ENCODE measurements around the gene F12.

Gene F12

DNA sequence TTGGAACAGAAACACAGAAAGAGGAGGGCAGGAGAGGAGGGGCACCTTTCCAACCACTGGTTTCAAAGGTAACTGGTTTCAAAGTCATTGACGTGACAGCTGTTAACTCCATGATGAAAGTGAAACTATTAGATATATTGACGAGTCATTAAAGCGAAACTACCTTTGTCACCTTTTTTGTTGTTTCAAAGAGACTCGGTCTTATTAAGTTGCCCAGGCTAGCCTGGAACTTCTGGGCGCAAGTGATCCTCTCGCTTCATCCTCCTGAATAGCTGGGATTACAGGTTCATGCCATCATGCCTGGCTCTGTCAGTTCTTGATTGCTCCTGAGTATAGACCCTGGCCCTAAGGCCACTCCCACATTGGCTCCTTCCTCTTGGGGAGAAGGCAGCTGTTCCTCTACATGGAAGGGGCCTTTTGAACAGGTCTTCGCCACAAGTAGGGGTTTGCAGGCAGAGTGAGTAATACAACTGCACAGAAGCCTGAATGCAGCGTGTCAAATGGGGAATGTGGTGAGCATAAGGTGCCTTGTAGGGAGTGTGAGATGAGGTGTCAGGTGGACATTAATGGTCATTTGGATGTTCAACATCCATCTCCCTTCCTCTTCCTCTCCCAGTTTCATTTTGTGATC, 3.4 kb upstream of the F12 start:
- DNase-seq (ENCODE audit: low read depth), result no peak

DNA sequence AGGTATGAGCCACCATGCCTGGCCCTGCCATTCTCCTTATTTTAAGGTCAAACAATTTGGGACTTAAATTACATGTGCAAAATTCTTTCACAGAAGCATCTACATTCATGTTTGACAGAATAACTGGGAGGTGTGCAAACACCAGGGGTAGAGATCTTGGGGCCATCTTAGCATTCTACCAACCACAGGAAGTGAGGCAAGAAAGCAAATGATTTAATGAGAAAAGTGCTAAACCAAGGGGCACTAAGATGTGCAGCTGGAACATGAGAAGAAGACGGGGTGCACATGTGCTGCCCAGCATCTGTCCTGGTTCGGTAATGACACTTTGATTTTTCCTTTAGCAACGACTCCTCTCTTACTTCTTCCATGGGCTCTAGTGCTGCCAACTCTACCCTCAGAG, 1.2 kb upstream of the F12 start:
- DNase-seq (ENCODE audit: low read depth), result no peak

DNA sequence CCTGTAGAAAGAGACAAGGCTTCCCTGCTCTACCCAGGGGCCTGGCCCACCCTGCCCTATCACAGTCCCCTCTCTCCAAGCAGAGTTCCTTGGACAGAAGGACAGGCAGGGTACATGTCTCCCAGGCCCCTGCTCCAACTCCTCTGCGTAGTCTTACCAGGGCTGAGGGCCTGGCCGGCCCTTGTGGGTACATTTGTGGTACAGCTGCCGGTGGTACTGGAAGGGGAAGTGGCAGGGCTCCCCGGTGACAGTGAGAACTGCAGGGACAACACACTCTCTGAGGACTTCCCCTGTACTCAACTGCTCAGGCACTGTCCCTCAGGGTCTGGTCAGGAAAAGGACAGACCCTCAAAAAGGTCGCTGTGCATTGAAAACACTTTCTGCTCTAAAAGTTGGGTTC, 3.6 kb downstream of the F12 start:
- no peak for DNase-seq (ENCODE audit: low read depth)

DNA sequence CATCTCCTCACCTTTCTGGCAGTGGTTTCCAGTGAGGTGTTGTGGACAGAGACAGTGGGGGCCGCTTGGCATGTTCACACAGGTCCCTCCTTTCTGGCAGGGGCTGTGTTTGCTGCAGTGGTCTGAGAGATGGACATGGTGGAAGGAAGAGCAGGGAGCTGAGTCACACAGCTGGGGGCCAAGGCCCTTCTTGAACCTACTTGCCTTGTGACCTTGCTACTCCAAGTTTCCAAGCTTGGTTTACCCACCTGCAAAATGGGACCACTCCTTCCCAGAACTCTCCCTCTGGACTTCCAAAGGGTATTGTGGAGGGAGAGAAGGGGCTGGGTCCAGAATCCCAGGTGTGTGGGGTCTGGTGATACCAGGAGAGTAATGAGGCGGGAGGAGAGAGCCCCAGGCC, 4.1 kb downstream of the F12 start:
- no peak for DNase-seq (ENCODE audit: low read depth)

DNA sequence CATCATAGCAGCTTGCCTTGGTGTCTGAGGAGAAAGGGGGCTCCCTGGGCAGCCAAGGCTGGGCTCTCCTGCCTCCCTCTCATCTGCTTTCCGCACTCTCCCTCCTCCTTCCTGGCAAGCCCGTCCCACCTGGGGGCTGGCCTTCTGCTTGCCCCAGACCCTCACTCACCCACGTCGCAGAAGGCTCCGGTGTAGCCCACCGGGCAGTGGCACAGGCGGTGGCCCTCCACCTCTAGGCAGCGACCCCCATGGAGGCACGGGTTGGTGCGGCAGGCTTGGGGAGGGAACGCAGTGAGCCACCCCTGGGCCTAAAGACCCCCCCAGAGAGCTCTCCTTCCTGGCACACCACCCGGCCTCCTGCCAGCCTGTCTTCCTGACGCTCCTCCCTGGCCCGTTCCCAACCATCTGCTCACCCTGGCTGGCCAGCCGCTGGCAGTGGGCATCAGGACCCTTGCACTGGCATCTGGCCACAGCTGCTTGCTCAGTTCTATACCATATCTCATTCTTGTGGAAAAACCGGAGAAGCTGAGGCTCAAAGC, 4.7 kb downstream of the F12 start:
- DNase-seq (ENCODE audit: low read depth), result no peak

DNA sequence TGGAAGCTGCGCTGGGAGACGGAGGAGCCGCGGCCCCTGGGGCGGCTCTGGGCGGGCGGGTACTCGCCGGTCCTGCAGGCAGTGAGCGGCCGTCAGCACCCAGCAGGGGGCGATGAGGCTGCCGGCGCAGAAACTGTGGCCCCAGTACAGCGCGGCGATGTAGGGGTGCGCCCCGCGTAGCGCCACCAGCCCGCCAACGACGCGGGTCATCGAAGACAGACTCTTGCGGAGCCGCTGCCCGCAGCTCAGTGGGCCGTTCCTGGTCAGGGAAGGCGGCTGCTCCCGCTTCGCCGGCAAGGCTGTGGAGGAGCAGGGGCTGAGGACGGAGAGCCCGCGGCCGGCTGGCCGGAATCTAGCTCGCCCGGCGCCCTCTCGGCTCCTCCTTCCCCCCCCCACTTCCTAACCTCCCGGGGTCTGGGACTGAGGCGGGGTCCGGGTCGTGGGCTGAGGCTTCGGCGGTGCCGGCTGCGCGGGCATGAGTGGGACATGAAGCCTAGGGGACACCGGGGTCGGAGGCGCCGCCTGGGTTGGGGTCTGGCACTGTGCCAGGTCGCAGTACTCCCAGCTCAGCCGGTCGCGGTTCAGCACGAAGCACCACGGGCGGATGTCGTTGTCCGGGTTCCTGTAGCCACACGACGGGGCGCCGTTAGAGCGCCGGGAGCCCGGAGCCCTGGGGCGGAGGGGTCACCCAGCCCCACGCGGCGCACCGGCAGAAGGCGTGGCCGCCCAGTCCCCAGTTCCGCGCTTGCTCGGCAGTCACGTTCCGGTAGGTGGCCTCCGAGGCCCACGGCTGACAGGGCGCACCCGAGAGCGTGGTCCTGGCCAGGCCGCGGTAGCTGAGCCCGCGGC, 5.3 kb downstream of the F12 start:
- DNase-seq (ENCODE audit: low read depth), result peak; percentile 74

DNA sequence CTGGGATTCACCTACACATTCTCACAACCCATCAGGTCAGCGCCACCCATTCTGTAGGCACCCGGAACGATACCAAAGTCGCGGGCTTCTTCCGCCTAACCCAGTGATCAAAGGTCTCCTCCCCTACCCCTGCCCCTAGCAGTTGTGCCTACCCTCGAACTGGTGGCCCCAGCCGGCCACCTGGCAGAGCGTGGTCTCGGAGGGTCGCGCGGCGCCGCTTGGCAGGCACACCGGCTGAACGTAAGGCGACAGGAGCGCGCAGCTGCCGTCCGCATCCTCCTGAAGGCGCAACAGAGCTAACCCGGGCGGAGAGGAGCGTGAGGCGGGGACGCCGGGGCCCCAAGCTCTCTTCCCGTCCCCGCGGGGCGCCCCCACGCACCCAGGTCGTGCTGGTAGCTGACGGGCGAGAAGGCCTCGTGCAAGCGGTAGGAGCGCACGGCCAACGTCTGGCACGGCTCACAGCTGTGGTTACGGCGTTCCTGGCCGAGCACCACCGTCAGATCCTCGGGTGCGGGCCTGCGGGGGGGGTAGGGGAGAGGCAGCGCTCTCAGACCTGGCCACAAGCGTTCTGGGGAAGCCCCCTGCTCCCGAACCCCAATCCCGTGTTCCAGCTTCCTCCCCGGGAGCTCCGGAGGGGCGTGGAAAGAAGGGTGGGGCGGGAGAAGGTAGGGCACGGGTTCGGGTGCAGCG, 6.1 kb downstream of the F12 start:
- DNase-seq (ENCODE audit: low read depth), result peak; percentile 41

DNA sequence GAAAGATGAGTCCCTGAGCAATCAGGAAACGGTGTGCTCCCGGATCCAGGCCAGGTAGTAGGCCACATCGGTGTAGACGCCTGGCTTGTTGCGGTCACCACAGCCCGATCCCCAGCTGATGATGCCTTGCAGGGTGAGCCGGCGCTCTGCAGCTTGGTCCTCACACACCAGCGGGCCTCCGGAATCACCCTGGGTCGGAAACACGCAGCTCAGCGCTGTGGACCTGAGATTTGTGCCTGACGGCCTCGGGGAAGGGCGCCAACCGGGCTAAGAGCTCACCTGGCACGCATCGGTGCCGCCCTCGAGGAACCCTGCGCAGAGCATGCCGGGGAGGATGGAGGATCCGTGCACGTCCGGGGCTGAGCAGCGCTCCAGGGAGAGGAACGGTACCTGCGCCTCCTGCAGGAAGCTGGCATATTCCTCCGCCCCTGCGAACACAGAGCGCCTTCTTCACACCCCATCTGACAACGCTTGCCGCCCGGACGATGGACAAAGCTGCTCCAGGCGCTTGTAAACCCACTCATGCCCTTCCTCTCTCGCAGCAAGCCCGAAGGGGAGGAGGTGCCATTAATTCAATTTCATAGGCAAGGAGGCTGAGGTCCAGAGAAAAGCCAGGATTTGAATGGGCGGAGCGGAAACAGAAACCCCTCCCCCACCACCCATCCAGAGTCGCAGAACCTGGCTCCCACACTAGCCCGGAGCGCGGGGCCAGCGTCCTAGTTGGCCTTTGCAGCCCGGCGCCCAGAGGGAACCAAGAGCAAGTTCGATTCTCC, 6.9 kb downstream of the F12 start:
- DNase-seq (ENCODE audit: low read depth), result no peak

DNA sequence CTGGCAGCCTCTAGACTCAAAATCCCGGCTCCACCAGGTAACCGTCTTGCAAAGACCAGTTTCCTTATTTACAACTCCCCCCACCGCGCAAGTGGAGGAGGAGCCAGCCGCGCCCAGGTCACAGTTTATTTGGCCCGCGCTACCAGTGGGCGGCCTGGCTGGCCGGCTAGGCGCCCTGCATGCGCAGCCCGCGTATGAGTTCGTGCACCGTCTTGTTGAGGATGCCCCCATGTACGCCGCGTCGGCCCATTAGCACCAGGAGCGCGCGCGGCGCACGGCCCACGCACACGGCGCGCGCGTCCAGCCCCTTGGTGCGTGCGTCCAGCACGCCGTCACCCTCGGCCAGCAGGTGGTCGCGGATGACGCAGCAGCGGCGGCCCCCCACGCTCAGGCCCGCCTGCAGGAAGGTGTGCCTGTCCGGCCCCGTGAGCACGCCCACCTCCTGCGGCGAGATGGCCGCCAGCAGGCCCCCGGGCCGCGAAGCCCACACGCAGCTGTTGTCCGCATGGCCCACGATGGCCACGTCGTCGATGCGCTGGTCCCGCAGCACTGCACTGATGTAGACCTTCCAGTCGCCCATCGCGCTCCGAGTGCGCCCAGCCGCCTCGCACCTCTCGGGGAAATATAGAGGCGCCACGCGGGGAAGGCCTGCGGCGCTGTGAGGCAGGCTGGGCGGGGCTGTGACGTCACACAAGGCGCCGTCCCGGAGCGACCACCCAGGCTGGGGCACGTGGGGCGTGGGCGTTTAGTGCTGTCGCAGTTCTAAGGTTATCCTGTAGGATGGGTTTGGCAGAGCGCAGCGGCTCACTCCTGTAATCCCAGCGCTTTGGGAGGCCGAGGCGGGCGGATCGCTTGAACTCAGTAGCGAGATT, 9.1 kb downstream of the F12 start, which contains the start of gene PFN3:
PFN3 (minus strand) TSS at position 665 of the 872 bp plus-strand sequence; CDS start at position 580, 85 bp downstream.
- DNase-seq (ENCODE audit: low read depth), result no peak

DNA sequence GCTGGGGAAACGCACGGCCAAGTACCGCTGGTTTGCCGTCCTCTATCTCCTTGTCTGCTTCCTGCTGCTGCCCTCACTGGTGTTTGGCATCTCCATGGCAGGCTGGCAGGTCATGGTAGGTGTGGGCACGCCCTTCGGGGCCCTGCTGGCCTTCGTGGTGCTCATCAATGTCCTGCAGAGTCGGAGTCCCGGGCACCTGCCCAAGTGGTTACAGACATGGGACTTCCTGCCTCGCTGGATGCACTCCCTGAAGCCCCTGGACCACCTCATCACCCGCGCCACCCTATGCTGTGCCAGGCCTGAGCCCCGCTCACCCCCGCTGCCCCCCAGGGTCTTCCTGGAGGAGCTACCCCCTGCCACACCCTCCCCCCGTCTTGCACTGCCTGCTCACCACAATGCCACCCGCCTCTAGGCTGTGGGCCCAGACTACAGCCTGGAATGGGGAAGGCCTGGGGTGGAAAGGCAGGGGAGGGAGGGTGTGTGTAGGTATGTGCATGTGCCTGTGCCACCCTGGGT, 11.4 kb downstream of the F12 start:
- no peak for DNase-seq (ENCODE audit: low read depth)

DNA sequence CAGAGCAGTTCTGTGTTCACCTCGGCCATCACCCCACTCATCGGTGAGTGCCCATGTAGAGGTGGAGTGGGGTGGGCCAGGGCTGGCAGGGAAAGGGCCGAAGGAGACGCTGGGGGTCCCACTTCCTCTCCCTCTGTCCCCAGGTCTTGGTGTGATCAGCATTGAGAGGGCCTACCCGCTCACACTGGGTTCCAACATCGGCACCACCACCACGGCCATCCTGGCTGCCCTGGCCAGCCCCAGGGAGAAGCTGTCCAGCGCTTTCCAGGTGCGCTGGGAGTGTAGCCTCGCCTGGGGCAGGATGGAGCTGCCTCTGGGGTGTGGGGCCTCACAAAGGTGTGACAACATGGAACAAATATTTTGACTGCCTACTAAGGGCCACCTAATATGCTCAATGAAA, 12.6 kb downstream of the F12 start:
- no peak for DNase-seq (ENCODE audit: low read depth)

DNA sequence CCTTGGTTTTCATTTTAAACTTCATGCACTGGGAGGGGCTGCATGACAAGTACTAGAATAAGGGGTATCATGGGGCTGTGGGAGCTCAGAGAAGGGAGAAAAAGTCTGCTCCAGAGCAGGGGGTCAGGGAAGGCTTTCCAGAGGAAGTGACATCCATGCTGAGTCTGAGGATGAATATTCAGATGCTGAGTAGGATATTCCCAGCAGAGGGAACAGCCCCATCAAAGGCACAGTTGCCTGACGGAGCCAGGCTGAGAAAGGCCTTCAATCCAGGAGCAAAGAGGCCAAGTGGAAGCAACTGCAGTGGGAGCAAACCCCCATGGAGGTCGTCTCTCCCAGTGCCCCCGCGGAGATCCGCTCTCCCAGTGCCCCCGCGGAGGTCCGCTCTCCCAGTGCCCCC, 13.3 kb downstream of the F12 start:
- DNase-seq (ENCODE audit: low read depth), result no peak

DNA sequence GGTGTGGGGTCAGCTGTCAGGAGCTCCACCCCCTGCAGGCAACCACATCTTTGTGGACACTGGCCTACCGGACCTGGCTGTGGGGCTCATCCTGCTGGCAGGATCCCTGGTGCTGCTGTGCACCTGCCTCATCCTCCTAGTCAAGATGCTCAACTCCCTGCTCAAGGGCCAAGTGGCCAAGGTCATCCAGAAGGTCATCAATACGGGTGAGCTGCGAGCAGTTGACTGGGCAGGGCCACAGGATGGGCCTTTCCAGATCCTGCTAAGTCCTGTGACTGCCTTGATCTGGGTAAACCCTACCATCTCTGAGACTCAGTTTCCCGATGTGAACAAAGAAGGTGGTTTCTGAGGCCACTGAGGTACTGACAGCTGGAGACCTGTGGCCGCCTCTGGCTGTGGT, 15.4 kb downstream of the F12 start:
- DNase-seq (ENCODE audit: low read depth), result no peak

DNA sequence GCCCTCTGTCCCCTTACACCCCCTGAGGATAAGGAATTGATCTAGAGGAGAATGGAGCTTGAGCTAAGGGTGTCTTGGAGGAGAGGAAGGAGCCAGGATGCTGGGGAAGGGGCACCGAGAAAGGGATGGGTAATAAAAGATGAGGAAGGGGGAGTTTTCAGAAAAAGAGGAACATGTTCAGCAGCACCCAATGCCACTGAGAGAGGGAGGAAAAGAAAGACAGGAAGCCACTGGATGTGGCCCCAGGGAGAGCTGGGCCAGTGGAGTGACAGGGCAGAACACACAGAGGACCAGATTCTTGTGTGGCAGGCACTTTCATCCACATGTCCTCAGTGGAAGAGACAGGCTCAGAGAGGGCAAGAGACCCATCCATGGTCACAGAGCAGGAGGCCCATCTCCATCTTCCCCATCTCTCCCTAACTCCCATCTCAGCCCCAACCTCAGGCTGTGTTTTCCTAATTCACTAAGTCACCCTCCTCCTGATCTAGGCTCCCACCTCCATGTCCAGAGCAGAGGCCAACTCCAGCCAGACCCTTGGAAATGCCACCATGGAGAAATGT, 16.1 kb downstream of the F12 start:
- DNase-seq (ENCODE audit: low read depth), result no peak

DNA sequence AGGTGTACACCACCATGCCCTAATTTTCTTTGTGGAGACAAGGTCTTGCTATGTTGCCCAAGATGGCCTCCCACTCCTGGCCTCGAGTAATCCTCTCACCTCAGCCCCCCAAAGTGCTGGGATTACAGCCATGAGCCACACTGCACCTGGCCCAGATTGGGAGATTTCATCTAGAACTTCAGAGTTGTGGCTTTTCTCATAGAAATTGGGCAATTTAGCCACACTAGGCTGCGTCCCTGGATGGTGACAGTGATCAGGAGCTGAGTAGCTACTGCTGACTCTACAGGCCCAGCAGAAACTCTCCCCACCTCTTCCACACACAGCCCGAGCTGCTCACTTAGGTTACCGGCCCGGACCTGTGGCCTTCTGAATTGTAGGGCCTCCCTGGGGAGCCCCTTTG, 16.6 kb downstream of the F12 start:
- DNase-seq (ENCODE audit: low read depth), result no peak

DNA sequence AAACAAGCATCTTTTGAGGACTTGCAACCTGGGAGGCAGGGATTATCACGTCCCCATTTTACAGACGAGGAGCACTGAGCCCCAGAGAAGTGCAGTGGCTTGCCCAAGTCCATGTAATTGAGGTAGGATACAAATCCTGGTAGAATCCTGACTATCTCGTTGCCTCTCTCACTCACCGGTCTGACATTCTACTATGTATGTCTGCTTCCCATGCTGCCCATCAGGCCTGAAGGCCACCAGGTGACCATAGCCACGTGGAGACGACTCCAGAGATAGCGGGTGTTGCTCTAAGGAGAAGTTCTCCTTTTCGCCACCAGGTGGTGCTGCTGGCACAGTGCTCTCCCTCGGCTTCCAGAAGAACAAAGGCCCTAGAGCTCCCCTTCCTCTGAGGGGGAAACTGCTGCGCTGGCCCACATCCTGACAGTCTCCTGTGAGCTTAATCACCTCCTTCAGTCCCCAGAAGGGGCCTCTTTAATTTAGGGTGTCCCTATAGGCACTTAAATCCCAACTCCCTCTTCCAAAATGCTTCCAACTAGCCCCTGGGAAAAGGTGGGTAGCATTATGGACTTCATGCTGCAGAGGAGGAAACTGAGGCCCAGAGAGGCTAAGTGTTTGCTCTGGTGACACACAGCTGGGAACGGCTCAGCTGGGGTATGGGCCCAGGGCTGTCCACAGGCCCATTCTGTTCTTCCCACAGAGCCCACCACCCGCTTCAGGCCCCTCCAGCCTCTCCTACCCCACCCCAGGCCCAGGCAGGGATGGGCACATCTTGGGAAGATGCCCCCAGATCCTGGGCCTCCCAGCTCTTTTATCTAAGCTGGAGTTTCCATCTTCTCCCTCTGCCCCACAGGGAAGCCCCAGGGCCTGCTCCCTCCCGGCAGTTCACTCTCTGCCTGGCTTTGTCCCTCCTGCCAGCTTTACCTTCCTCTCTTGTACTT, 18.7 kb downstream of the F12 start:
- DNase-seq (ENCODE audit: low read depth), result peak; percentile 81

DNA sequence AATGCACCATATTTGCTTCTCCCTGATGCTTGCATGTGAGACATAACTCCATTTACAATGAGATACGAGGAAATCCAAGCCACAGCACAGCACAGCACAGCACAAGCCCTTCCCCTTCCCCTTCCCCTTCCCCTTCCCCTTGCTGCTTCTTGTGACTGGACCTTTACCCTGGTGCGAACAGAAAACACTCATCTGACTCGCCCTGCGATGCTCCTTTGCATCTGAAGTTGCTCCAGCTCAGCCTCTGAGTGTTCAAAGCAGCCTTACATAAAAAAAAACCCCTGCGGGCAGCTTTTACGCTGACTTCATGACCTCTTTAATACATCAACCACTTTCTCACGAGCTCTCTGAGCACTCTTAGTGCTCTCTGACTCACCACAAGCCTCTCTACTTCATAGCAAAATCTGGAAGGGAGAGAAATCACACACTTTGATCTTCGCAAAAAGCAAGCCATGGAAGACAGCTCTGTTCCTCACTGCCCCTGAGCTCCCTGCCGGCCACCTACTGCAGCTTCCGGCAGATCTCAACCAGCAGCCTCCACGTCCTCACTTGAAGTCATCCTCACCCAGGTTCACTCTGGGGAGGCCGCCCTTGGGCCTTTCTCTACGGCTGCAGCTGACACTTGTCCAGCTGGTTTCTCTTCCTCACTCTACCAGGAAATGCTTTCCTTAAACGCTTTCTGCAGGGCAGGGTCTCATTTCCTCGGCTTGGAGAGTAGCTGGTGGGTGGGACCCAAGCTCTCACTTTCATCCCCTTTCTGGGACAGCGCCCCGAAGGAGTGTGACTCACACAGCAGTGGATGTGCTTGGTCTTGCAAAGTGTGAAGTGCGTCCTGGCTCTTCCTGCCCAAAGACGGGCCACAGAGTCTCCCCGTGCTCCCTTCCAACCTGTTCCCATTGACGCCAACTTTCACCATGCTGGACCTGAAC, 19.9 kb downstream of the F12 start:
- DNase-seq (ENCODE audit: low read depth), result peak; percentile 51

DNA sequence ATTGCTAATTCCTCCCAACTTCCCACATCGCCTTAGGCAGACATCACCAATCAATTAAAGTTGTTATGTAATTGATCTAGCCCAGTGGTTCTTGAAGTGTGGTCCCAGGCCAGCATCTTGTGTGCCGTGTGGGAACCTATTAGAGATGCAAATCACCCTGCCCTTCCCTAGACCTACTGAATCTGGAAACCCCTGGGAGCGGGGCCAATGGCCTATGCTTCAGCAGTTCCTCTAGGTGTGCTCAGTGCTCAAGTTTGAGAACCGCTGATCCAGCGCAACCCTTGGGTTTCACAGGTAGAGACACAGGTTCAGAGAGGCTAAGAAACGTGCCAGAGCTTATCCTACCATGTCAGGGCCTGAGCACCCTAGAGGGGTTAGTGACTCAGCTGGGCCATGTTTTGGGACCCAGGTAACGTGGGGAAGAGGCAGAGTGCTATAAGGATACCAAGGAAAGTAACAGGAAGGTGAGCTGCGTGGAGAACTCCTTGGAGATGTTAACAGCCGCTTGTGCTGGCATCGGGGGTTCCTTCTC, 20.8 kb downstream of the F12 start:
- DNase-seq (ENCODE audit: low read depth), result no peak

Measured in activated gamma-delta T cell treated with anti-CD3 and anti-CD28 coated beads, Interleukin-2, amount 50 U/mL, for 16 hours (primary cell).